Left lung (tissue), 10 donors: ENCODE data around the gene DTX2. TPM values are rescaled to one million over a fixed set of nuclear protein-coding genes. Genes with fewer than 3 reads are reported as not detected.
"Not testable (repeated sequence)": the region's sequence is repeated elsewhere in the genome, so short reads cannot be mapped to it uniquely, and the experiment has no call there.

Experiments
- ATAC-seq: fragments of 200-7000 bp; cut with Tn5 transposase; one replicate; pipeline ENCODE4 v1.9.1; 2020; ENCODE audit warnings: moderate library complexity
- DNase-seq, 4 donors: peaks; one replicate each; pipeline ENCODE4 v3.0.0-alpha.2; 2013 to 2020
- H3K27ac ChIP-seq, 2 donors: fragments of 200-600 bp; sonication (generic) in 1 of 2; one replicate each; pipeline versions ENCODE4 v1.5.0 to v1.8.0; 2020 to 2021
- H3K27me3 ChIP-seq, 2 donors: fragments of 200-600 bp; sonication (generic) in 1 of 2; one replicate each; pipeline versions ENCODE4 v1.5.0 to v1.8.0; 2020 to 2021
- H3K36me3 ChIP-seq, 2 donors: fragments of 200-600 bp; sonication (generic) in 1 of 2; one replicate each; pipeline versions ENCODE4 v1.5.0 to v1.8.0; 2020 to 2021
- H3K4me1 ChIP-seq, 2 donors: fragments of 200-600 bp; one replicate each; pipeline ENCODE4 v1.8.0; 2021
- H3K4me3 ChIP-seq, 2 donors: fragments of 200-600 bp; sonication (generic) in 1 of 2; one replicate each; pipeline versions ENCODE4 v1.5.0 to v1.8.0; 2020 to 2021; ENCODE audit warnings: mild to moderate bottlenecking in 1 of 2
- H3K9me3 ChIP-seq, 2 donors: fragments of 200-600 bp; sonication (generic) in 1 of 2; one replicate each; pipeline versions ENCODE4 v1.5.0 to v1.8.0; 2020 to 2021
- intact Hi-C, 2 donors: fragments of 100-400 bp; cut with DNase I; formaldehyde crosslinking; loops; one replicate each; pipeline versions ENCODE4 v1.11.2 to v1.14.2; 2022
- polyA plus RNA-seq, 6 donors: library from polyadenylated mRNA; unstranded; fragments of 120-200 nt; gene quantifications; one replicate each; pipeline ENCODE4 v1.2.1, GENCODE V29; 2013; ENCODE audit not compliant: insufficient read length in 6 of 6
- total RNA-seq, 2 donors: library from RNA; stranded (reverse); fragmentation: NEBNext Ultra II Directional; extraction: Animal tissue kit (Norgen Biotek cat#: 25700); gene quantifications; one replicate each; pipeline ENCODE4 v1.2.1, GENCODE V29; 2021
- TF ChIP-seq, protein P1 (sequence below), 2 donors: fragments of 200-600 bp; sonication (generic) in 1 of 2; IDR thresholded peaks; one replicate each; pipeline versions ENCODE4 v1.5.0 to v1.8.0; 2021; ENCODE audit warnings: antibody characterized with exemption in 2 of 2
- donor health status: DM: no; HTN: yes; CAD: no.
- donor health status: DM: no; HTN: no; CAD: no.

DTX2 gene
- total and polyA plus RNA-seq, 8 donors = 8.3 to 40.9 (median 11.4) TPM

DNA sequence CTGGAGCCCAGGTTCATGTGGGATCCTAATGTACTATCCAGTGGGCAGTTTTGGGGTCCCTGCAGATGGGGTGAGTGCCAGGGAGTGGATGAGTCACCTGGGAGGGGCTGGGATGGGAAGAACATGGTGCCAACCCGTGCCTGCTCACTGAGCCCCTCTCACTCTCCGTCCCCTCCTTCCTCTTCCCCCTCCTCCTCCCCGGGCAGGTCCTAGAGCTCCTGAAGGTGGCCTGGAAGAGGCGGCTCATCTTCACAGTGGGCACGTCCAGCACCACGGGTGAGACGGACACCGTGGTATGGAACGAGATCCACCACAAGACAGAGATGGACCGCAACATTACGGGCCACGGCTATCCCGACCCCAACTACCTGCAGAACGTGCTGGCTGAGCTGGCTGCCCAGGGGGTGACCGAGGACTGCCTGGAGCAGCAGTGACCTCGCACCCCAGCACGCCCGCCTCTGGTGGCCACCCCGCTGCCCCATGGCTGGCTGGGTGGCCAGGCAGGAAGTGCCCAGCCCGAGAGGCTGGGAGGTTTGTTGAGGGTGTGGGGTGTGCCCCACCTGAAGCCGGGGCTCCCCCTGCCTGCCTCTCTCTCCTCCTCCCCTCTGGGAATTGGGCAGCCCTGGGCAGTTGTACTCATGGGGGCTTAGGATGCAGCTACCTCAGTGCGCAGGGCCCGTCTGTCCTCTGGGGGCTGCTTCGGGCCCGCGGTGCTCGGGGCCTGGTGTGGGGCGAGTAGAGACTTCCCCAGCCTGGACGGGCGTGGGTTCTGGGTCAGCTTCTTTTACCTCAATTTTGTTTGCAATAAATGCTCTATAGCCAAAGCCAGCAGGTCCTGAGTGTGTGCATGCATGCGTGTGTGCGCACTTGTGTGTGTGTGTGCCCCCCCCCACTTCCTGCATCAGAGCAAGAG, 43.9 kb downstream of the DTX2 start:
- TF ChIP-seq, protein P1, sequence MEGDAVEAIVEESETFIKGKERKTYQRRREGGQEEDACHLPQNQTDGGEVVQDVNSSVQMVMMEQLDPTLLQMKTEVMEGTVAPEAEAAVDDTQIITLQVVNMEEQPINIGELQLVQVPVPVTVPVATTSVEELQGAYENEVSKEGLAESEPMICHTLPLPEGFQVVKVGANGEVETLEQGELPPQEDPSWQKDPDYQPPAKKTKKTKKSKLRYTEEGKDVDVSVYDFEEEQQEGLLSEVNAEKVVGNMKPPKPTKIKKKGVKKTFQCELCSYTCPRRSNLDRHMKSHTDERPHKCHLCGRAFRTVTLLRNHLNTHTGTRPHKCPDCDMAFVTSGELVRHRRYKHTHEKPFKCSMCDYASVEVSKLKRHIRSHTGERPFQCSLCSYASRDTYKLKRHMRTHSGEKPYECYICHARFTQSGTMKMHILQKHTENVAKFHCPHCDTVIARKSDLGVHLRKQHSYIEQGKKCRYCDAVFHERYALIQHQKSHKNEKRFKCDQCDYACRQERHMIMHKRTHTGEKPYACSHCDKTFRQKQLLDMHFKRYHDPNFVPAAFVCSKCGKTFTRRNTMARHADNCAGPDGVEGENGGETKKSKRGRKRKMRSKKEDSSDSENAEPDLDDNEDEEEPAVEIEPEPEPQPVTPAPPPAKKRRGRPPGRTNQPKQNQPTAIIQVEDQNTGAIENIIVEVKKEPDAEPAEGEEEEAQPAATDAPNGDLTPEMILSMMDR (IDR thresholded peaks at IDR 0.05) = no peak
- DNase-seq = no peak
- intact Hi-C loops = loop anchor here in 1 of 2 donors (10.0 kb wide), 1 partner anchor 489 kb away; no protein-coding TSS in a partner anchor
- peaks cover 4 to 20% of the 10 kb centered on the region in 2 donors for H3K4me1 ChIP-seq
- no peaks in the 10 kb centered on the region for H3K9me3 ChIP-seq
- ATAC-seq = no peak
- H3K27me3 ChIP-seq = no peaks in the 10 kb centered on the region
- H3K4me3 ChIP-seq = no peak overlapping the region
- peaks cover 0 to 61% of the 10 kb centered on the region in 2 donors for H3K36me3 ChIP-seq
- H3K27ac ChIP-seq = no peak overlapping the region

DNA sequence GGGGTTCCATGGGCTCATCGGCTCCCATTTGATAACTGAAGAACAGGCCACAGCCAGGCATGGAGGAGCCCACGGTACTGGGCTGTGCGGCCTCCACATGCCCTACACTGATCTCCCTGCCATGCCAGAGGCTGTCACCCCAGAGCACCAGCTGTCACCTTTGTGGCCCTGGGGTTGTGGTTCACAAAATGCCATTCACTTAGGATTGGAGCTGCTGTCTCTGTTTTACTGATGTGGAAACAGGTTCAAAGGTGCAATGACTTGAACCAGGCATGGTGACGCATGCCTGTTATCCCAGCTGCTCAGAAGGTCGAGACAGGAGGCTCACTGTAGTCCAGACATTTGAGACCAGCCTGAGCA, 44.6 kb downstream of the DTX2 start:
- peak in 1 of 4 donors; percentile 43 for DNase-seq
- ATAC-seq = no peak
- Histone ChIP-seq H3K36me3 (peaks cover 0 to 55% of the 10 kb centered on the region in 2 donors), H3K4me3 (no peak overlapping the region), H3K4me1 (peaks cover 4 to 20% of the 10 kb centered on the region in 2 donors), H3K27me3 (no peaks in the 10 kb centered on the region), H3K9me3 (no peaks in the 10 kb centered on the region), H3K27ac (no peak overlapping the region)
- intact Hi-C loops = loop anchor here in 1 of 2 donors (10.0 kb wide), 1 partner anchor 489 kb away; no protein-coding TSS in a partner anchor
- TF ChIP-seq, protein P1 (IDR thresholded peaks at IDR 0.05) = no peak

DNA sequence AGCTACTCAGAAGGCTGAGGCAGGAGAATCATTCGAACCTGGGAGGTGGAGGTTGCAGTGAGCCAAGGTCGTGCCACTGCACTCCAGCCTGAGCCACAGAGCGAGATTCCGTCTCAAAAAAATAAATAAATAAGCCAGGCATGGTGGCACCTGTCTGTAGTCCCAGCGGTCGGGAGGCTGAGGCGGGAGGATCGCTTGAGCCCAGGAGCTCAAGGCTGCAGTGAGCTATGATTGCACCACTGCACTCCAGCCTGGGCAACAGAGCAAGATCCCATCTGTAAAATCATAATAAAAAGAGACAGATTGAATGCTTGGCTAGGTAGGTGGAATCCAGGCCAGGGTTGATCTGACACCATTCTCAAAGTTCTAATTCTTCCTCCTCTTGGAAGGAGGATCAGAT, 45.1 kb downstream of the DTX2 start:
- Histone ChIP-seq H3K4me1 (peaks cover 4 to 20% of the 10 kb centered on the region in 2 donors), H3K36me3 (peaks cover 0 to 51% of the 10 kb centered on the region in 2 donors), H3K27ac (peak overlapping the region in 1 of 2 donors; percentile 85)
- H3K27me3 ChIP-seq, H3K4me3 ChIP-seq, ATAC-seq, H3K9me3 ChIP-seq: not testable (repeated sequence)
- intact Hi-C loops = loop anchor here in 1 of 2 donors (10.0 kb wide), 1 partner anchor 488 kb away; no protein-coding TSS in a partner anchor
- peak in 1 of 4 donors; percentile 31 for DNase-seq

DNA sequence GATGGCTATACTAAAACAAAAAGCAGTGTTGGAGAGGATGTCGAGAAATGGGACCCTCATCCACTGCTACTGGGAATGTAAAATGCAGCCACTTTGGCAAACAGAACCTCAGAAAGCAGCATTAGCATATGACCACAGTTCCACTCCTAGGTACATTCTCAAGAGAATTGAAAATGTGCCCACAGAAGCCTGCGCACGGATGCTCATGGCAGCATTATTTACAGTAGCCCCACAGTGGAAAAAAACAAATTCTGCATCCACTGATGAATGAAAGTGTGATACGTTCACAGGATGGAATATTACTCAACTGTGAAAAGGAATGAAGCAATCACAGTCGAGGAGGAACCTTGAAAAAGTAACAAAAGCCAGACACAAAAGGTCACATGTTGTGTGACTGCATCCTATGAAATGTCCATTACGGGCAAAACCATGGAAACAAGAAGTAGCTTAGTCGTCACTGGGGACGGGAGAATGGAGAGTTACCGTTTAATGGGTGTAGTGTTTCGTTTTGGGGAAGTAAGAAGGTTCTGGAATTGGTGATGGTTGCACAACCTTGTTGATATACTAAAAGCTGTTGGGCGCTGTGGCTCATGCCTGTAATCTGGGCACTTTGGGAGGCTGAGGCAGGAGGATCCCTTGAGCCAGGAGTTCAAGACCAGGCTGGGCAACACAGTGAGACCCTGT, 46.4 kb downstream of the DTX2 start:
- H3K27ac ChIP-seq = peak overlapping the region in 1 of 2 donors; percentile 85
- peaks cover 0 to 39% of the 10 kb centered on the region in 2 donors for H3K36me3 ChIP-seq
- no peak overlapping the region for H3K4me3 ChIP-seq
- TF ChIP-seq, protein P1 (IDR thresholded peaks at IDR 0.05) = no peak
- no peak for ATAC-seq
- H3K27me3 ChIP-seq = no peaks in the 10 kb centered on the region
- intact Hi-C loops = loop anchor here in 1 of 2 donors (10.0 kb wide), 1 partner anchor 487 kb away; no protein-coding TSS in a partner anchor
- no peaks in the 10 kb centered on the region for H3K9me3 ChIP-seq
- H3K4me1 ChIP-seq = peaks cover 4 to 20% of the 10 kb centered on the region in 2 donors
- DNase-seq = peak in 1 of 4 donors; percentile 36

DNA sequence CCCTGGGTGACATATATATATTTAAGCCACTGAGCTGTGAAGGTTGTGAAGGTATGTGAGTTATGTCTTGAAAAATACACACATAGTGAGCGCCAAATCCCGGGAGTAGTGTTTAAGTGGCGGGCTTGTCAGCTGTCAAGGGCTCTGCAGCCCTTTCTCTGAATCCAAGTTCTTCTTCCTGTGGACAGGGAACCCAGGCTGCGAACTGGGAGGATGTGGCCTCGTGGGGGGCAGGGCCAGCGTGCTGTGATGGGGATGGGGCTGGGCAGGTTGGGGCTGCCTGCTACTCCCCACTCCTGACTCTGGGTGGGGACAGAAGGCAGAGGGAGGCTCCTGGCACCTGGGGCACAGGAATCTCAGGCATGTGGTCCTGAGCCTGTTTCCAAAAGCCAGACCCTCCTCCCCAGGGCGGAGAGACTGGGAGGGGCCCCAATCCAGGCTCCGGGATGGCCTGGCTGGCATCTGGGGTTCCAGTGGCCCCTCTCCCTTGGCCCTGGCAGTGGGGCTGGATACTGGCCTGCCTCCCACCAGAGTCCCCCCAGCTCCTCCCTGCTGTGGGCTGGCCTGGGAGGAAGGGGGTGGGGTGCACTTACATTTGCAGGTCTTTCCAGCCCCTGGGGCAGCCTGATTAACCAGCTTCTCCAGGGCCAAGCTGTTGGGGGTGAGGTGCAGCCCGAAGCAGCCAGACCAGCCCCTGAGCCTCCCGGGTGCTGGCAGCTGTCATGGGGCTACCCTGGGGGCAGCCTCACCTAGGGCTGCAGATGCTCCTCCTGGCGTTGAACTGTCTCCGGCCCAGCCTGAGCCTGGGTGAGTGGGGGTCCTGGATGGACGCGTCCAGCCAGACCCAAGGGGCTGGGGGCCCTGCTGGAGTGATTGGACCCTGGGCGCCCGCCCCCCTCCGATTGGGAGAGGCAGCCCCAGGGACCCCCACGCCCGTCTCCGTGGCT, 48.7 kb downstream of the DTX2 start, which contains the start of gene UPK3B:
UPK3B (plus strand) TSS at position 622 of the 947 bp plus-strand sequence; CDS start at position 723, 101 bp downstream.
- Histone ChIP-seq H3K27me3 (no peaks in the 10 kb centered on the region), H3K36me3 (peaks cover 0 to 23% of the 10 kb centered on the region in 2 donors), H3K27ac (peak within 1 kb of the TSS in 1 of 2 donors; percentile 18), H3K4me1 (peaks cover 4 to 20% of the 10 kb centered on the region in 2 donors), H3K9me3 (no peaks in the 10 kb centered on the region), H3K4me3 (no peak within 1 kb of the TSS)
- TF ChIP-seq, protein P1 (IDR thresholded peaks at IDR 0.05) = no peak
- ATAC-seq (peak; percentile 28), DNase-seq (peak; percentile 14 to 81 (median 56))
- intact Hi-C loops = loop anchor here in 1 of 2 donors (10.0 kb wide), 1 partner anchor 485 kb away; no protein-coding TSS in a partner anchor

DNA sequence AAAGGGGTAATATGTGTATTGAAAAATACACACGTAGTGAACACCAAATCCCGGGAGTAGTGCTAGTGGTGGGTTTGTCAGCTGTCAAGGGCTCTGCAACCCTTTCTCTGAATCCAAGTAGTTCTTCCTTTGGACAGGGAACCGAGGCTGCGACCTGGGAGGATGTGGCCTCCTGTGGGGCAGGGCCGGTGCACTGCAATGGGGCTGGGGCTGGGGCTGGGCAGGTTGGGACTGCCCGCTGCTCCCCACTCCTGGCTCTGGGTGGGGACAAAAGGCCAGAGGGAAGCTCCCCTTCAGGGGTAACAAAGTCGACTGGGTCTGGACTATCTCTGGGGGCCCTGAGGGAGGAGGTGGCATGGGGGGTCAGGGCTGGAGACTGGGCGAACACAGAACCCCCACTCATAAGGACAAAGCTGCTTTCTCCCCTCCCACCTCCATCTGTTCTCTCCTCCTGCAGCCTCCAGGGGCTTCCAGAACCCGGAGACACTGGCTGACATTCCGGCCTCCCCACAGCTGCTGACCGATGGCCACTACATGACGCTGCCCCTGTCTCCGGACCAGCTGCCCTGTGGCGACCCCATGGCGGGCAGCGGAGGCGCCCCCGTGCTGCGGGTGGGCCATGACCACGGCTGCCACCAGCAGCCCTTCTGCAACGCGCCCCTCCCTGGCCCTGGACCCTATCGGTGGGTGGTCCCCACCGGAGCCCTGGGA, 49.8 kb downstream of the DTX2 start:
- intact Hi-C loops, ATAC-seq: not testable (repeated sequence)

More for the DNA sequence above, 49.8 kb downstream of the DTX2 start:
- Histone ChIP-seq H3K4me1 (peaks cover 4 to 20% of the 10 kb centered on the region in 2 donors), H3K36me3 (peaks cover 0 to 12% of the 10 kb centered on the region in 2 donors)
- not testable (repeated sequence) for H3K9me3 ChIP-seq, H3K27me3 ChIP-seq, H3K27ac ChIP-seq, H3K4me3 ChIP-seq
- DNase-seq = peak in 1 of 4 donors; percentile 70
